ENCODE data around the gene CGGBP1.

GRCh38 chr3:88003115-88003755 lies 55.6 kb downstream of the CGGBP1 start:
- TF ChIP-seq CTCF (IDR thresholded peaks at IDR 0.05) (peak; percentile 36 to 73 (median 64)), POLR2A (IDR thresholded peaks at IDR 0.05) (no peak)
